HG03460 (cell line): Measurements from ENCODE around the gene DENND4A.

Experiments used
- ATAC-seq: cut with Tn5 transposase; IDR thresholded peaks from one replicate; pipeline ENCODE4 v1.9.1; 2021; ENCODE audit not compliant: unreplicated experiment

DENND4A gene

GRCh38 chr15:65688462-65688861, 103.6 kb downstream of the DENND4A start:
- no peak for ATAC-seq

GRCh38 chr15:65682404-65682911, 109.6 kb downstream of the DENND4A start:
- no peak for ATAC-seq

GRCh38 chr15:65680544-65680943, 111.5 kb downstream of the DENND4A start:
- ATAC-seq, result no peak

GRCh38 chr15:65676123-65676522, 116.0 kb downstream of the DENND4A start:
- no peak for ATAC-seq

GRCh38 chr15:65675551-65675950, 116.5 kb downstream of the DENND4A start:
- no peak for ATAC-seq

- no peak for ATAC-seq
These were observed 125.8 kb downstream of the DENND4A start for GRCh38 chr15:65666257-65666656.

- peak; percentile 56 for ATAC-seq
These were observed 128.6 kb downstream of the DENND4A start for GRCh38 chr15:65663521-65663920.

GRCh38 chr15:65660927-65661326, 131.2 kb downstream of the DENND4A start:
- ATAC-seq, result no peak

- ATAC-seq, result no peak
These were observed 132.5 kb downstream of the DENND4A start for GRCh38 chr15:65659502-65660052.

- ATAC-seq, result no peak
These were observed 136.6 kb downstream of the DENND4A start for GRCh38 chr15:65655457-65655856.

GRCh38 chr15:65655026-65655425, 137.1 kb downstream of the DENND4A start:
- no peak for ATAC-seq

GRCh38 chr15:65653801-65654521, 138.1 kb downstream of the DENND4A start:
- ATAC-seq, result no peak

GRCh38 chr15:65653341-65653740, 138.8 kb downstream of the DENND4A start:
- ATAC-seq, result no peak

- ATAC-seq, result no peak
These were observed 140.0 kb downstream of the DENND4A start for GRCh38 chr15:65651831-65652749.

GRCh38 chr15:65651042-65651322, 141.1 kb downstream of the DENND4A start:
- ATAC-seq, result no peak

- no peak for ATAC-seq
These were observed 141.6 kb downstream of the DENND4A start for GRCh38 chr15:65650312-65651041.

GRCh38 chr15:65646486-65646885, 145.6 kb downstream of the DENND4A start:
- no peak for ATAC-seq

GRCh38 chr15:65645392-65645791, 146.7 kb downstream of the DENND4A start:
- no peak for ATAC-seq

- ATAC-seq, result no peak
These were observed 147.8 kb downstream of the DENND4A start for GRCh38 chr15:65644282-65644681.

GRCh38 chr15:65642594-65642993, 149.5 kb downstream of the DENND4A start:
- no peak for ATAC-seq
